ENCODE measurements around the gene TNFSF15. TPM values are rescaled to one million over a fixed set of nuclear protein-coding genes. Genes with fewer than 3 reads are reported as not detected.

The TNFSF15 gene
- total and polyA plus RNA-seq, 8 donors: 0.31 to 12.3 (median 2.4) TPM

GRCh38 chr9:114791736-114792135 is 14.1 kb downstream of the TNFSF15 start:
- TF ChIP-seq POLR2AphosphoS5 (IDR thresholded peaks at IDR 0.05): no peak
- no peak for TF ChIP-seq CTCF (IDR thresholded peaks at IDR 0.05)
- TF ChIP-seq POLR2A (IDR thresholded peaks at IDR 0.05): no peak
- no peak for TF ChIP-seq EP300 (IDR thresholded peaks at IDR 0.05)
- Histone ChIP-seq H3K36me3 (peaks cover 0 to 28% (median 2%) of the 10 kb centered on the region in 4 donors), H3K4me3 (no peak overlapping the region), H3K27me3 (no peaks in the 10 kb centered on the region), H3K4me1 (no peaks in the 10 kb centered on the region), H3K27ac (no peak overlapping the region), H3K9me3 (no peaks in the 10 kb centered on the region)
- intact Hi-C loops (cut with DNase I; ENCODE audit: low total_unique reads): no loop called here
- 86 to 95% (median 89%) methylated on average over 2 of the region's 2 CpGs for WGBS, 5 donors
- DNase-seq: no peak

- TF ChIP-seq POLR2AphosphoS5 (IDR thresholded peaks at IDR 0.05) (no peak), CTCF (IDR thresholded peaks at IDR 0.05) (no peak), POLR2A (IDR thresholded peaks at IDR 0.05) (no peak), EP300 (IDR thresholded peaks at IDR 0.05) (no peak)
- Histone ChIP-seq H3K27ac (no peak overlapping the region), H3K36me3 (peaks cover 0 to 28% (median 2%) of the 10 kb centered on the region in 4 donors), H3K27me3 (no peaks in the 10 kb centered on the region), H3K4me1 (peaks cover 0 to 3% (median 2%) of the 10 kb centered on the region in 4 donors), H3K9me3 (no peaks in the 10 kb centered on the region), H3K4me3 (no peak overlapping the region)
- no peak for DNase-seq
- intact Hi-C loops (cut with DNase I; ENCODE audit: low total_unique reads): no loop called here
Observed at GRCh38 chr9:114791312-114791711, 14.5 kb downstream of the TNFSF15 start.

- 66 to 78% (median 75%) methylated on average over 6 of the region's 6 CpGs for WGBS, 5 donors
- Histone ChIP-seq H3K27me3 (no peaks in the 10 kb centered on the region), H3K4me1 (peaks cover 0 to 11% (median 3%) of the 10 kb centered on the region in 4 donors), H3K9me3 (no peaks in the 10 kb centered on the region), H3K4me3 (no peak overlapping the region), H3K36me3 (peaks cover 0 to 28% (median 2%) of the 10 kb centered on the region in 4 donors), H3K27ac (no peak overlapping the region)
- TF ChIP-seq EP300 (IDR thresholded peaks at IDR 0.05) (no peak), CTCF (IDR thresholded peaks at IDR 0.05) (no peak), POLR2A (IDR thresholded peaks at IDR 0.05) (no peak), POLR2AphosphoS5 (IDR thresholded peaks at IDR 0.05) (no peak)
- DNase-seq: no peak
- intact Hi-C loops (cut with DNase I; ENCODE audit: low total_unique reads): no loop called here
Observed at GRCh38 chr9:114790521-114790920, 15.3 kb downstream of the TNFSF15 start.

GRCh38 chr9:114789006-114789405 is 16.8 kb downstream of the TNFSF15 start:
- TF ChIP-seq POLR2A (IDR thresholded peaks at IDR 0.05) (no peak), POLR2AphosphoS5 (IDR thresholded peaks at IDR 0.05) (no peak), EP300 (IDR thresholded peaks at IDR 0.05) (no peak), CTCF (IDR thresholded peaks at IDR 0.05) (no peak)
- H3K27ac ChIP-seq: no peak overlapping the region
- 97 to 100% (median 100%) methylated on average over 3 of the region's 3 CpGs for WGBS, 5 donors
- intact Hi-C loops (cut with DNase I; ENCODE audit: low total_unique reads): no loop called here
- no peaks in the 10 kb centered on the region for H3K9me3 ChIP-seq
- peaks cover 0 to 28% (median 2%) of the 10 kb centered on the region in 4 donors for H3K36me3 ChIP-seq
- DNase-seq: no peak
- H3K4me3 ChIP-seq: no peak overlapping the region
- no peaks in the 10 kb centered on the region for H3K27me3 ChIP-seq
- peaks cover 0 to 24% (median 10%) of the 10 kb centered on the region in 4 donors for H3K4me1 ChIP-seq
